ENCODE measurements around the gene INHBC.
"Not testable (repeated sequence)": the region's sequence is repeated elsewhere in the genome, so short reads cannot be mapped to it uniquely, and the experiment has no call there.

Gene INHBC

DNA sequence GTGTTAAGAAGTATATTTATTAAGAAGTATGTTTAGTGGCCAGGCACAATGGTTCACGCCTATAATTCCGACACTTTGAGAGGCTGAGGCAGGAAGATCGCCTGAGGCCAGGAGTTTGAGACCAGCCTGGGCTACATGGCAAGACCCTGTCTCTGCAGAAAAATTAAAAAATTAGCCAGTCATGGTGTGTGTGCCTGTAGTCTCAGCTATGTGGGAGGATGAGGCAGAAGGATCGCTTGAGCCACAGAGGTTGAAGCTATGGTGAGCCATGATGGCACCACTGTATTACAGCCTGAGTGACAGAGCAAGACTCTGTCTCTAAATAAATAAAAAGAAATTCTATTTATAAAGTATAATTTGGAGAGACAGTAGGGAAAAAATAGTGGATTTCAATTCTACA lies 24.1 kb upstream of the INHBC start:
- WGBS, 2 donors (ENCODE audit: extremely low coverage in 2 of 2, insufficient read length in 2 of 2, insufficient replicate concordance in 1 of 2), result no CpG with 5 or more reads among the region's 4 CpGs
- no peak overlapping the region for H4K8ac ChIP-seq (ENCODE audit: low read depth, low read length)
- H2AFZ ChIP-seq (ENCODE audit: low read length), result no peak overlapping the region
- no peak overlapping the region for H3K4me2 ChIP-seq (ENCODE audit: insufficient read depth, low read length, poor library complexity, severe bottlenecking)
- H2BK15ac ChIP-seq (ENCODE audit: low read length), result no peak overlapping the region
- H2AK5ac ChIP-seq (ENCODE audit: low read depth, low read length), result no peak overlapping the region
- no peaks in the 10 kb centered on the region for H3K27me3 ChIP-seq (ENCODE audit: control insufficient read depth in 3 of 3, insufficient read depth in 3 of 3, low read depth in 1 of 3, low read length in 3 of 3)
- no peak overlapping the region for H3K14ac ChIP-seq (ENCODE audit: low read length)
- no peaks in the 10 kb centered on the region for H3K36me3 ChIP-seq (replicated peaks in 1 of 2; ENCODE audit: control insufficient read depth in 2 of 2, insufficient read depth in 2 of 2, low read length in 2 of 2)
- H3K23ac ChIP-seq (ENCODE audit: low read depth, low read length, poor library complexity), result no peak overlapping the region
- H3K9me3 ChIP-seq (replicated peaks in 1 of 2; ENCODE audit: control insufficient read depth in 2 of 2, insufficient read depth in 1 of 2, low read depth in 1 of 2, low read length in 2 of 2), result no peaks in the 10 kb centered on the region
- no peak overlapping the region for H2BK120ac ChIP-seq (ENCODE audit: low read depth, low read length)
- no peak overlapping the region for H3K18ac ChIP-seq (ENCODE audit: low read length)
- no peak overlapping the region for H4K91ac ChIP-seq (ENCODE audit: low read depth, low read length, poor library complexity)
- peaks cover 0 to 6% of the 10 kb centered on the region in 2 donors for H3K4me1 ChIP-seq (ENCODE audit: control insufficient read depth in 2 of 2, insufficient read depth in 1 of 2, low read depth in 1 of 2, low read length in 2 of 2)
- DNase-seq (ENCODE audit: low spot score), result no peak
- no peak overlapping the region for H3K27ac ChIP-seq (replicated peaks; ENCODE audit: low read length)
- H3K79me1 ChIP-seq (ENCODE audit: low read depth, low read length), result no peaks in the 10 kb centered on the region
- H3K4ac ChIP-seq (ENCODE audit: low read length), result no peak overlapping the region
- H2BK5ac ChIP-seq (ENCODE audit: low read length), result no peak overlapping the region
- H3K4me3 ChIP-seq (ENCODE audit: low read length in 2 of 2), result no peak overlapping the region
- no peak overlapping the region for H2BK12ac ChIP-seq (ENCODE audit: low read length)
- no peak overlapping the region for H3K9ac ChIP-seq (ENCODE audit: low read depth, low read length, poor library complexity)

DNA sequence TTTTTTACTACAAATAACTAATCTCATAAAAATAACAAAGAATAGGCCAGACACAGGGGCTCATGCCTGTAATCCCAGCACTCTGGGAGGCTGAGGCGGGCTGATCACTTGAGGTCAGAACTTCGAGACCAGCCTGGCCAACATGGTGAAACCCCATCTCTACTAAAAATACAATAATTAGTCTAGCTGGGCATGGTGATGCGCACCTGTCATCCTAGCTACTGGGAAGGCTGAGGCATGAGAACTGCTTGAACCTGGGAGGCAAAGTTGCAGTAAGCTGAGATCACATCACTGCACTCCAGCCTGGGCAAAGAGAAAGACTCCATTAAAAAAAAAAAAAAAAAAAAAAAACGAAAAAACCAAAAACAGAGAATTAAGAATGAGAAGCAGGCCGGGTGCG lies 20.4 kb upstream of the INHBC start:
- WGBS, 2 donors (ENCODE audit: extremely low coverage in 2 of 2, insufficient read length in 2 of 2, insufficient replicate concordance in 1 of 2), result no CpG with 5 or more reads among the region's 6 CpGs
- not testable (repeated sequence) for H3K36me3 ChIP-seq (replicated peaks in 1 of 2; ENCODE audit: control insufficient read depth in 2 of 2, insufficient read depth in 2 of 2, low read length in 2 of 2); H3K4me1 ChIP-seq (ENCODE audit: control insufficient read depth in 2 of 2, insufficient read depth in 1 of 2, low read depth in 1 of 2, low read length in 2 of 2); H4K8ac ChIP-seq (ENCODE audit: low read depth, low read length); H3K4me3 ChIP-seq (ENCODE audit: low read length in 2 of 2); H2AK5ac ChIP-seq (ENCODE audit: low read depth, low read length); H3K14ac ChIP-seq (ENCODE audit: low read length); H3K23ac ChIP-seq (ENCODE audit: low read depth, low read length, poor library complexity); DNase-seq (ENCODE audit: low spot score); H3K4ac ChIP-seq (ENCODE audit: low read length); H2BK12ac ChIP-seq (ENCODE audit: low read length); H3K27ac ChIP-seq (replicated peaks; ENCODE audit: low read length); H4K91ac ChIP-seq (ENCODE audit: low read depth, low read length, poor library complexity); H3K4me2 ChIP-seq (ENCODE audit: insufficient read depth, low read length, poor library complexity, severe bottlenecking); H3K18ac ChIP-seq (ENCODE audit: low read length); H2BK15ac ChIP-seq (ENCODE audit: low read length); H3K27me3 ChIP-seq (ENCODE audit: control insufficient read depth in 3 of 3, insufficient read depth in 3 of 3, low read depth in 1 of 3, low read length in 3 of 3); H2BK120ac ChIP-seq (ENCODE audit: low read depth, low read length); H2AFZ ChIP-seq (ENCODE audit: low read length); H3K9me3 ChIP-seq (replicated peaks in 1 of 2; ENCODE audit: control insufficient read depth in 2 of 2, insufficient read depth in 1 of 2, low read depth in 1 of 2, low read length in 2 of 2); H3K9ac ChIP-seq (ENCODE audit: low read depth, low read length, poor library complexity); H3K79me1 ChIP-seq (ENCODE audit: low read depth, low read length); H2BK5ac ChIP-seq (ENCODE audit: low read length)

- H3K79me1 ChIP-seq (ENCODE audit: low read depth, low read length), result no peaks in the 10 kb centered on the region
- no peak overlapping the region for H3K27ac ChIP-seq (replicated peaks; ENCODE audit: low read length)
- no peak overlapping the region for H2AFZ ChIP-seq (ENCODE audit: low read length)
- no peak overlapping the region for H3K18ac ChIP-seq (ENCODE audit: low read length)
- no peak overlapping the region for H2AK5ac ChIP-seq (ENCODE audit: low read depth, low read length)
- no peak overlapping the region for H3K4me2 ChIP-seq (ENCODE audit: insufficient read depth, low read length, poor library complexity, severe bottlenecking)
- no peak overlapping the region for H3K23ac ChIP-seq (ENCODE audit: low read depth, low read length, poor library complexity)
- no peaks in the 10 kb centered on the region for H3K27me3 ChIP-seq (ENCODE audit: control insufficient read depth in 3 of 3, insufficient read depth in 3 of 3, low read depth in 1 of 3, low read length in 3 of 3)
- no CpG with 5 or more reads among the region's 2 CpGs for WGBS, 2 donors (ENCODE audit: extremely low coverage in 2 of 2, insufficient read length in 2 of 2, insufficient replicate concordance in 1 of 2)
- H3K9me3 ChIP-seq (replicated peaks in 1 of 2; ENCODE audit: control insufficient read depth in 2 of 2, insufficient read depth in 1 of 2, low read depth in 1 of 2, low read length in 2 of 2), result no peaks in the 10 kb centered on the region
- H3K14ac ChIP-seq (ENCODE audit: low read length), result no peak overlapping the region
- no peak overlapping the region for H2BK120ac ChIP-seq (ENCODE audit: low read depth, low read length)
- no peak overlapping the region for H3K4me3 ChIP-seq (ENCODE audit: low read length in 2 of 2)
- H2BK12ac ChIP-seq (ENCODE audit: low read length), result no peak overlapping the region
- no peak overlapping the region for H2BK15ac ChIP-seq (ENCODE audit: low read length)
- H3K9ac ChIP-seq (ENCODE audit: low read depth, low read length, poor library complexity), result no peak overlapping the region
- H3K36me3 ChIP-seq (replicated peaks in 1 of 2; ENCODE audit: control insufficient read depth in 2 of 2, insufficient read depth in 2 of 2, low read length in 2 of 2), result peaks cover 0 to 5% of the 10 kb centered on the region in 2 donors
- no peak overlapping the region for H3K4ac ChIP-seq (ENCODE audit: low read length)
- no peak overlapping the region for H2BK5ac ChIP-seq (ENCODE audit: low read length)
- peaks cover 0 to 6% of the 10 kb centered on the region in 2 donors for H3K4me1 ChIP-seq (ENCODE audit: control insufficient read depth in 2 of 2, insufficient read depth in 1 of 2, low read depth in 1 of 2, low read length in 2 of 2)
- H4K91ac ChIP-seq (ENCODE audit: low read depth, low read length, poor library complexity), result no peak overlapping the region
- no peak overlapping the region for H4K8ac ChIP-seq (ENCODE audit: low read depth, low read length)
- no peak for DNase-seq (ENCODE audit: low spot score)
Measured at GRCh38 chr12:57415088-57415487, 19.5 kb upstream of the INHBC start.

DNA sequence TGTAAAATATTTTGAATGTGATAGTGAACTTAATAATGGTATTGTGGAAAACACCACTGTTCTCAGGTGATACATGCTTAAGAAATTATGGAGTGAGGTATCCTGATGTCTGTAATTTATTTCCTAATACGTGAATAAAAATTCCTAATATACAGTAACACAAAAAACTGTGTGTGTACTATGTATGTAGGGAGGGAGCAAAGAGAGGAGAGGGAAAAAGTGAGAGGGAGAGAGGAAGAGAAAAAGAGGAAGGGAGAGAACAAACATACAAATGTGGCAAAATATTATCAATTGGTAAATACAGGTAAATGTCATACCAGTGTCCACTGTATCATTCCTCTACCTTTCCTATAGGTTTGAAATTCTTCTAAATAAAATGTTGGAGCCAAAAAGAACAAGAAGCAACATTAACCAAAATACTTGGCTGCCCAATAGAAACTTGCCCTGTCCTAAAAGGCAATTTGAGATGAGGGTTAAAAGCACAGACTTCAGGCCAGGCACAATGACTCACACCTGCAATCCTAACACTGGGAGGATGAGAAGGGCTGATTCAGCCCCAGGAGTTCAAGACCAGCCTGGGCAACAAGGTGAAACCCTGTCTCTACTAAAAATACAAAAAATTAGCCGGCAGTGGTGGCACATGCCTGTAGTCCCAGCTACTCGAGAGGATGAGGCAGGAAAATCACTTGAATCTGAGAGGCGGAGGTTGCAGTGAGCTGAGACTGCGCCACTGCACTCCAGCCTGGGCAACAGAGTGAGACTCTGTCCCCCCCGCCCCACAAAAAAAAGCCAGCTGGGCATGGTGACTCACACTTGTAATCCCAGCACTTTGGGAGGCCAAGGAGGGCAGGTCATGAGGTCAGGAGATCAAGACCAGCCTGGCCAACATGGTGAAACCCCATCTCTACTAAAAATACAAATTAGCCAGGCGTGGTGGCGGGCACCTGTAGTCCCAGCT lies 18.3 kb upstream of the INHBC start:
- Histone ChIP-seq H3K18ac (ENCODE audit: low read length) (no peak overlapping the region), H3K27ac (replicated peaks; ENCODE audit: low read length) (no peak overlapping the region), H3K23ac (ENCODE audit: low read depth, low read length, poor library complexity) (no peak overlapping the region), H4K8ac (ENCODE audit: low read depth, low read length) (no peak overlapping the region), H3K4ac (ENCODE audit: low read length) (no peak overlapping the region), H3K9ac (ENCODE audit: low read depth, low read length, poor library complexity) (no peak overlapping the region), H2BK12ac (ENCODE audit: low read length) (no peak overlapping the region), H3K36me3 (replicated peaks in 1 of 2; ENCODE audit: control insufficient read depth in 2 of 2, insufficient read depth in 2 of 2, low read length in 2 of 2) (peaks cover 0 to 7% of the 10 kb centered on the region in 2 donors), H2AK5ac (ENCODE audit: low read depth, low read length) (no peak overlapping the region), H3K14ac (ENCODE audit: low read length) (no peak overlapping the region), H4K91ac (ENCODE audit: low read depth, low read length, poor library complexity) (no peak overlapping the region), H2BK120ac (ENCODE audit: low read depth, low read length) (no peak overlapping the region), H2BK5ac (ENCODE audit: low read length) (no peak overlapping the region), H3K27me3 (ENCODE audit: control insufficient read depth in 3 of 3, insufficient read depth in 3 of 3, low read depth in 1 of 3, low read length in 3 of 3) (no peaks in the 10 kb centered on the region), H3K4me2 (ENCODE audit: insufficient read depth, low read length, poor library complexity, severe bottlenecking) (no peak overlapping the region), H3K4me3 (ENCODE audit: low read length in 2 of 2) (no peak overlapping the region), H3K79me1 (ENCODE audit: low read depth, low read length) (no peaks in the 10 kb centered on the region), H2AFZ (ENCODE audit: low read length) (no peak overlapping the region), H3K9me3 (replicated peaks in 1 of 2; ENCODE audit: control insufficient read depth in 2 of 2, insufficient read depth in 1 of 2, low read depth in 1 of 2, low read length in 2 of 2) (no peaks in the 10 kb centered on the region), H2BK15ac (ENCODE audit: low read length) (no peak overlapping the region), H3K4me1 (ENCODE audit: control insufficient read depth in 2 of 2, insufficient read depth in 1 of 2, low read depth in 1 of 2, low read length in 2 of 2) (peaks cover 0 to 6% of the 10 kb centered on the region in 2 donors)
- no peak for DNase-seq (ENCODE audit: low spot score)
- WGBS, 2 donors (ENCODE audit: extremely low coverage in 2 of 2, insufficient read length in 2 of 2, insufficient replicate concordance in 1 of 2), result no CpG with 5 or more reads among the region's 8 CpGs

Data from neuronal stem cell (in vitro differentiated cells).